Measurements from ENCODE around the gene PTCH2.
A peak's percentile ranks its signal among the peaks of the same experiment; 100 is the strongest.

The PTCH2 gene, protein sequence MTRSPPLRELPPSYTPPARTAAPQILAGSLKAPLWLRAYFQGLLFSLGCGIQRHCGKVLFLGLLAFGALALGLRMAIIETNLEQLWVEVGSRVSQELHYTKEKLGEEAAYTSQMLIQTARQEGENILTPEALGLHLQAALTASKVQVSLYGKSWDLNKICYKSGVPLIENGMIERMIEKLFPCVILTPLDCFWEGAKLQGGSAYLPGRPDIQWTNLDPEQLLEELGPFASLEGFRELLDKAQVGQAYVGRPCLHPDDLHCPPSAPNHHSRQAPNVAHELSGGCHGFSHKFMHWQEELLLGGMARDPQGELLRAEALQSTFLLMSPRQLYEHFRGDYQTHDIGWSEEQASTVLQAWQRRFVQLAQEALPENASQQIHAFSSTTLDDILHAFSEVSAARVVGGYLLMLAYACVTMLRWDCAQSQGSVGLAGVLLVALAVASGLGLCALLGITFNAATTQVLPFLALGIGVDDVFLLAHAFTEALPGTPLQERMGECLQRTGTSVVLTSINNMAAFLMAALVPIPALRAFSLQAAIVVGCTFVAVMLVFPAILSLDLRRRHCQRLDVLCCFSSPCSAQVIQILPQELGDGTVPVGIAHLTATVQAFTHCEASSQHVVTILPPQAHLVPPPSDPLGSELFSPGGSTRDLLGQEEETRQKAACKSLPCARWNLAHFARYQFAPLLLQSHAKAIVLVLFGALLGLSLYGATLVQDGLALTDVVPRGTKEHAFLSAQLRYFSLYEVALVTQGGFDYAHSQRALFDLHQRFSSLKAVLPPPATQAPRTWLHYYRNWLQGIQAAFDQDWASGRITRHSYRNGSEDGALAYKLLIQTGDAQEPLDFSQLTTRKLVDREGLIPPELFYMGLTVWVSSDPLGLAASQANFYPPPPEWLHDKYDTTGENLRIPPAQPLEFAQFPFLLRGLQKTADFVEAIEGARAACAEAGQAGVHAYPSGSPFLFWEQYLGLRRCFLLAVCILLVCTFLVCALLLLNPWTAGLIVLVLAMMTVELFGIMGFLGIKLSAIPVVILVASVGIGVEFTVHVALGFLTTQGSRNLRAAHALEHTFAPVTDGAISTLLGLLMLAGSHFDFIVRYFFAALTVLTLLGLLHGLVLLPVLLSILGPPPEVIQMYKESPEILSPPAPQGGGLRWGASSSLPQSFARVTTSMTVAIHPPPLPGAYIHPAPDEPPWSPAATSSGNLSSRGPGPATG

DNA sequence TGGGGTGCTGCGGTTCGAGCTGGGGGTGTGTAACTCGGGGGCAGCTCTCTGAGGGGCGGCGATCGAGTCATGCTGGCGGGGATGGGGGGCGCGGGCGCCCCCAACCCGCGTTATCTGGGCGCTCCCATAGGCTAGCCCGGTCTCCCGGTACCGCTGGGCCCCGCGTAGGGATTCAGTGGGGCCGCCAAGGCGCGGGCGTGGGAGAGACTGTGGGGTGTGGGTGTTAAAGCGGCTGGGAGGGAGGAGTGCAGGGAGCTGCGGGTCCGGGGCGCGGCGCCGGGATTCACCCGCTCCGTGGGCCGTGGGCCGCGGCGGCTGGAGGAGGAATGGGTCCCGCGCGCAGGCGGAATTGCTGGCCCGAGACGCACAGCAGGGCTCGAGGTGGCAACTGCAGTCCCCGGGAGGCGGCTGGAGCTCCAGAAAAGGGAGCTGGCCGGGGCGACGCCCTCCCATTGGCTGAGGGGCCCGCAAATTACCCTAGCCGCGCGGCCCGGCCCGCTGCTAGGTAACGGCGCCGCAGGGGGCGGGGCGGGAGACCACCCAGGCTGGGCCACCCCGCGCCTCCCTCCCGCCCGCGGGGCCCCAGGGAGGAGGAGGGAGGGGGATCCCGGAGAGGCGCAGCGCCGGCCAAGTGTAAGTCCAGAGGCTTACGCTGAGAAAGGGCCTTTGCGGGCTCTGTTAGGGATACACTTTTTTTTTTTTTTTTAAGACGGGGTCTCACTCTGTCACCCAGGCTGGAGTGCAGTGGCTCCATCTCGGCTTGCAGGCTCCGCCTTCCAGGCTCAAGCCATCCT lies at the start of gene PTCH2:
Gene PTCH2, minus strand, starts transcription at position 392 of the 794 bp plus-strand sequence. Its CDS starts 321 bp downstream, at position 71.
- peak; percentile 48 for DNase-seq
- ATAC-seq = peak; percentile 70
- H3K27me3 Mint-ChIP-seq = peaks cover 9% of the 10 kb centered on the region
- H3K4me1 Mint-ChIP-seq = peaks cover 5% of the 10 kb centered on the region
- peak within 1 kb of the TSS; percentile 42 for H3K4me3 Mint-ChIP-seq
- no peaks in the 10 kb centered on the region for H3K9me3 Mint-ChIP-seq
- H3K36me3 Mint-ChIP-seq (ENCODE audit: low read depth) = no peaks in the 10 kb centered on the region
- no peak within 1 kb of the TSS for H3K27ac Mint-ChIP-seq

DNA sequence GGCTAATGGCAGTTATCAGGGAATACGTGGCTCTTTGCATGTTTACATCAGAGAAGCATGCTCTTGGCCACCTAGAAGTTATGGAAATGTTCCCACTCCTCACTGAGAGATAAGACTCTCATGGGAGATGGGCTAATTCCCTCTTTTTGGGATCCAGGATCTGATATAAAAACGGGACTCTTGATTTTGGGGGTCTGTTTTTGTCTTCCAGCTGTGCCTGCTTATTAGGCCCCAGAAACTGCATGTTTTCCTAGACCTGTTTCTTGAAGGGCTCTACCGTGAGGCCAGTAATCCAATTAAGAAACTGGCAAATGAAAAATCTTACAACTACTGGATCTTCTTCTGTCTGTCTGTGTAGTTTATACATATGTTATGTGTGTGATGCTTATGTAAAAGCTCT lies 47.0 kb upstream of the PTCH2 start:
- DNase-seq (no peak), ATAC-seq (no peak)
- no peaks in the 10 kb centered on the region for H3K27me3 Mint-ChIP-seq
- peaks cover 25% of the 10 kb centered on the region for H3K9me3 Mint-ChIP-seq
- H3K27ac Mint-ChIP-seq = no peak overlapping the region
- H3K4me1 Mint-ChIP-seq = no peaks in the 10 kb centered on the region
- peaks cover 77% of the 10 kb centered on the region for H3K36me3 Mint-ChIP-seq (ENCODE audit: low read depth)
- H3K4me3 Mint-ChIP-seq = no peak overlapping the region

DNA sequence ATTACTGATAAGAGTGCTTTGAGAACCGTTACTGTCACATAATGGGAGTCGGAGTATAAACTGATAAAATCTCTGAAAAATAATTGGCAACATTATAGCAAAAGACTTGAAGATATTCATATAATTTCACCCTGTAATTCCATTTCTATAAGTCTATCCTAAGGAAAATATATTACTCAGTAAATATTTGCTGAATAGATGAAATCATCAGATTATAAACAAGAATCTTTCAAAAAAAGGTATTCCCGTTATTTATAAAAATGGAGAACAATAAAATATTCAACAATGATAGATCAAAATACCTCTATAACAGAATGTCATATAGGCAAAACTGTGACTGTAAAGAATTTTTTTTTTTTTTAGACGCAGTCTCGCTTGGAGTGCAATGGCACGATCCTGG lies 42.4 kb upstream of the PTCH2 start:
- H3K36me3 Mint-ChIP-seq (ENCODE audit: low read depth) = peaks cover 60% of the 10 kb centered on the region

DNA sequence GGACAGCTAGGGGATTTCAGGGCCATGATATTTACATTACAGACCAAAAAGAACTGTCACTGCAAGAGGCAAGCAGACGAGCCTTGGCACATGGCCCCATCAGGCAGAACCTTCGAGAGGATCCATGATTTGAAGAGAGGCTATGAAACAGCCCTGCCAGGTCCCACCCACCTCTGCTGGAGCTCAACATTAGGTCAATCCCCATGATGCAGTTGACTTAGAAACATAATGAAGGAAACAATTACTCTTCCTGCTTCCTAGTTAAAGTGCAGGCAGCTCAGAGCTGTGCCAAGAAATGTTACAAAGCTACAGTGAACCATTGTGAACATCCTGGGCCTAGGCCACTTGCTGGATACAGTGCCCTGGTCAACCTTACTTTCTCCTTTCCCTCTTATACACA lies 41.7 kb upstream of the PTCH2 start:
- Mint-ChIP-seq H3K4me3 (no peak overlapping the region), H3K9me3 (peaks cover 12% of the 10 kb centered on the region), H3K27me3 (no peaks in the 10 kb centered on the region), H3K27ac (no peak overlapping the region), H3K4me1 (no peaks in the 10 kb centered on the region), H3K36me3 (ENCODE audit: low read depth) (peaks cover 53% of the 10 kb centered on the region)
- DNase-seq = no peak
- no peak for ATAC-seq

More for the DNA sequence above, 42.4 kb upstream of the PTCH2 start:
- Mint-ChIP-seq H3K4me1 (no peaks in the 10 kb centered on the region), H3K9me3 (peaks cover 17% of the 10 kb centered on the region), H3K4me3 (no peak overlapping the region), H3K27ac (no peak overlapping the region), H3K27me3 (no peaks in the 10 kb centered on the region)
- no peak for DNase-seq
- no peak for ATAC-seq

DNA sequence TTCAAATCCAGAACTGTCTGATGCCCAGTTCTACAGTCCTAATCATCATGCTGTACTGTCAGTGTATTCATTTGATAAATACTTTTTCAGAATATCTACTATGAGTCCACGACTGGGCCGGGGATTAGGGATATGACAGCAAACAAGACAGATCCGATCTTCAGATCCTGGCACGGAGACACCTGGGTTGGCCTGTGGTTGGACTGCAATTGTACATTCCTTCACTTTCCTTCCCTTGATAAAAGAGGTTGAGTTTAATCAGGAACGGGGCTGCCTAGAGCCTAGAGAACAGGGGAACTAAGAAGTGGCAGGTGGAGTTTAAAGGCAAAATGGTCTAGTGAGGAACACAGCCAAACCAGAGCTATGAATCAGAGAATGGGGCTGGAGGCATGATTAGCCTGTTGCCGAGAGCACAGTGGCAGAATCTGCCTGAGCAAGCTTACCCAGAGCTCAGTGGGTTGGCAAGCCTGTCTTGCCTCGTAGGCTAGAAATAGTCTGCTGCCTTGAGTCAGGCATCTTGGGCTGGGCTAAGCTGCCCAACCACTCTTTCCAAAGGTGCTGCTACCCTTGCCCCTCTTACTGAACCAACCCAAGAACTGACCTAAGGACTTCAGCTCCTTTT lies 38.1 kb upstream of the PTCH2 start:
- ATAC-seq = no peak
- no peak for DNase-seq

DNA sequence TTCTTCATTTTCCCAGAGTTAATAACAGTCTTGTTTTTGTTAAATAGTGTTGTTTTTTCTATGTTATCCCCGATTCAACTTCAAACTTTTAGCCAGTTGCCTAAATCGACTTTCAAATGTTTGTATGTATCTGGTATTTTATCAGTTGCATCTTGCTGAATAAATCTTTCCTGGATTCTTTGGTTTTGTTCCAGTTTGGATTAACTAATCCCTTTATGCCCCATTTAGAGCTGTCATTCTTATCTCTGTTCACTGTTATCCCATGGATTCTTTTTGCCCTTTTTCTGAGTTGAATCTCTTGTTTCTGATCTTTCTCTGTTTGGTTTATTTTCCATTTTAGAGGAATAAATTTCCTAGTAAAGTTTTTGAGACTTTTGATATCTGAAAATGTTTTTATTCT lies 31.1 kb upstream of the PTCH2 start:
- H3K4me3 Mint-ChIP-seq = no peak overlapping the region
- DNase-seq (no peak), ATAC-seq (no peak)
- no peaks in the 10 kb centered on the region for H3K9me3 Mint-ChIP-seq
- H3K27ac Mint-ChIP-seq = no peak overlapping the region
- H3K36me3 Mint-ChIP-seq (ENCODE audit: low read depth) = peaks cover 29% of the 10 kb centered on the region
- H3K27me3 Mint-ChIP-seq = no peaks in the 10 kb centered on the region
- H3K4me1 Mint-ChIP-seq = no peaks in the 10 kb centered on the region

More for the DNA sequence above, 38.1 kb upstream of the PTCH2 start:
- no peaks in the 10 kb centered on the region for H3K27me3 Mint-ChIP-seq
- H3K9me3 Mint-ChIP-seq = no peaks in the 10 kb centered on the region
- H3K36me3 Mint-ChIP-seq (ENCODE audit: low read depth) = peaks cover 31% of the 10 kb centered on the region
- H3K4me1 Mint-ChIP-seq = no peaks in the 10 kb centered on the region
- no peak overlapping the region for H3K4me3 Mint-ChIP-seq
- H3K27ac Mint-ChIP-seq = no peak overlapping the region

DNA sequence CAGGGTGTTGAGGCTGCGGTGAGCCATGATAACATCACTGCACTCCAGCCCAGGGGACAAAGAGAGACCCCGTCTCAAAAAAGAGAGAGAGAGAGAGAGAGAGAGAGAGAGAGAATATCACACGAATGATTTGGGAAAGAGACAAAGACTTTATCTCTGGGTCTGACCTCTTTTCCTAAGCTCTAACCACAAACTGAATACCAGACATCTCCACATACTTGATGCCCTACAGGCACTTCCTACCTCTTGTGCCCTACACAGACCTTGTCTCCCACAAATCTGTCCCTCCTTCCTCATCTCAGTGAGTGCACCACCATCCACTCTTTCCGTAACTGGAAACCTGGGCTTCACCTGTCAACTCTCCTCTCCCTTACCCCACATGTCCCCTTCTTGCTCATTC lies 27.0 kb upstream of the PTCH2 start:
- no peak overlapping the region for H3K4me3 Mint-ChIP-seq
- H3K36me3 Mint-ChIP-seq (ENCODE audit: low read depth) = peaks cover 31% of the 10 kb centered on the region
- DNase-seq (no peak), ATAC-seq (no peak)
- no peaks in the 10 kb centered on the region for H3K4me1 Mint-ChIP-seq
- no peaks in the 10 kb centered on the region for H3K9me3 Mint-ChIP-seq
- no peaks in the 10 kb centered on the region for H3K27me3 Mint-ChIP-seq
- no peak overlapping the region for H3K27ac Mint-ChIP-seq

DNA sequence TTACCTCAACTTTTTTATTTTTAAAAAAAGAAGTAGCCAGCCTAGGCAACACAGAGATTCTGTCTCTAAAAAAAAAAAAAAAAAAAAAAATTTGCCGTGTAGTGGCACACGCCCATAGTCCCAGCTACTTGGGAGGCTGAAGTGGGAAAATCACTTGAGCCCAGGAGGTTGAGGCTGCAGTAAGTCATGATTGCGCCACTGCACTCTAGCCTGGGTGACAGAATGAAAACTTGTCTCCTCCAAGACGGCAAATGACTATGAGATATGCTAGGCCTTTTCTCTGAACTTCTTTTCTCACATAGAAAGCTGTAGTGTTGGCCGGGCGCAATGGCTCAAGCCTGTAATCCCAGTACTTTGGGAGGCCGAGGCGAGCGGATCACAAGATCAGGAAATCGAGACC lies 24.7 kb upstream of the PTCH2 start:
- ATAC-seq = no peak
- no peak overlapping the region for H3K27ac Mint-ChIP-seq
- peaks cover 22% of the 10 kb centered on the region for H3K36me3 Mint-ChIP-seq (ENCODE audit: low read depth)
- no peaks in the 10 kb centered on the region for H3K27me3 Mint-ChIP-seq
- no peak for DNase-seq
- no peak overlapping the region for H3K4me3 Mint-ChIP-seq
- H3K9me3 Mint-ChIP-seq = no peaks in the 10 kb centered on the region
- H3K4me1 Mint-ChIP-seq = no peaks in the 10 kb centered on the region

DNA sequence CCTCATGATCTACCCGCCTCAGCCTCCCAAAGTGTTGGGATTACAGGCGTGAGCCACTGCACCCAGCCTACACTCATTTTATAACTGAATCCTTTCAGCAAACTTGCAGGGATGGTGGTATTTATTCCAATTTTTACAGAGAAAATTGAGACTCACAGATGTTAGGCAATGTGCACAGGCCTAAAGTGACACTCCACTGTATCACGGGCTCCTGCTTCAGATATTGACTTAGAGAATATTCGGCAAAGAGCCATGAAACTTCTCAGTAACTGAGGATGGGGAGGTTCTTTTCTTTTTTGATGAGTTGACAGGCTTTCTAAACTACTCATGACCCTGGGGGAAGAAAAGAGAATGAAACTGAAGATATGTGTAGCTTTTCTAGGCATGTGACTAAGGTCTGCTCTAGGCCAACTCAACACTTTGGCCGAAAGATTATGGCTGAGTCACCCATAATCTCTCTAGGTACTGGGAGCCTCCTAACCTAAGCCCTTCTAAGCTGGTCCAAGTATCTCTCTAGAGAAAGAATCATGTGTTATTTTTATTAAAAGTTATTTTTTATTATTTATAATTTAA lies 19.9 kb upstream of the PTCH2 start:
- Mint-ChIP-seq H3K9me3 (no peaks in the 10 kb centered on the region), H3K27me3 (no peaks in the 10 kb centered on the region), H3K27ac (no peak overlapping the region), H3K4me3 (no peak overlapping the region), H3K4me1 (peaks cover 4% of the 10 kb centered on the region), H3K36me3 (ENCODE audit: low read depth) (peaks cover 10% of the 10 kb centered on the region)
- ATAC-seq = no peak
- no peak for DNase-seq

DNA sequence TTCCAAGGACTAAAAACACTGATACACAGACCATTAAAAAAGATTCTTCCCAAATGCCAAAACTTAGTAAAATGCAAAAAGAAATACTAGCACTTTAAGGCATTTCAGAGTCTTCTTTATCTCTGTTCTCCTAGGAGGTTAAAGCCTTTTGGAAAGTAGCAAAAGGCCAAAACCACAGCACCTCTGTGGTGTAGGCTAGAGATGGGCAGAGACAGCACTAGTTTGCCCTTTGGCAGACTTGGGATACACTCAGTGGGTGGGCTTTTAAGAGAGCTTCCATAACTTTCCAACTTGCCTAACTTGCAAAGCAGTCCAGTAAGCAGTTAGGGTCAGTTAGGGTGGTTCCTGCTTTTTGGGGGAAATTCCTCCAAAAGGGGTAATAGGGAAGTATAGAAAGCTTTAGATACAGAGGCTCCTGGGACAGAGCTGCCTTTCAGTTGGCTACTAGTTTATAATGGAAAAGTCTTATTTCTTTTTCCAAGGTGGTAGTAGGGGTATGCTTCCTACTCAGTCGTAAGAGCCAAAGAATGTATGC lies 17.9 kb upstream of the PTCH2 start:
- H3K4me3 Mint-ChIP-seq = no peak overlapping the region
- peaks cover 20% of the 10 kb centered on the region for H3K36me3 Mint-ChIP-seq (ENCODE audit: low read depth)
- H3K27me3 Mint-ChIP-seq = no peaks in the 10 kb centered on the region
- no peak for ATAC-seq
- peaks cover 4% of the 10 kb centered on the region for H3K4me1 Mint-ChIP-seq
- no peaks in the 10 kb centered on the region for H3K9me3 Mint-ChIP-seq
- DNase-seq = no peak
- no peak overlapping the region for H3K27ac Mint-ChIP-seq

DNA sequence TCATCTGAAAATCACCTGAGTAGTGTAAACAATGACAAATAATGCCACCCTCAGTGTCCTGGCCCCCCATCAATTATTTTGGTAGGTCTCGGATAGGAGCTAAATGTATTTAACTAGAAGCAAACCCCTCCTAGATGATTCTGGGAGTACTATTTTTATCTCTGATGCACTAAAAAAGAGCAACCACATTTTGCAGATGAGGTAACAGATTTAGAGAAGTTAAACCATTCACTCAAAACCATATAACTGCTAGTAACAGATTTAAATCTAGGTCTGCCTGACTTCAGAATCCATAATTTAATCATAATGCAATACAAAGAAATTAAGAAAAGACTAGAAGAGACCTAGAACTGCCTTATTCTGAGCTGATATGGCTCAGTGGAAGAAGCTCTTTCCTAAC lies 17.3 kb upstream of the PTCH2 start:
- Mint-ChIP-seq H3K9me3 (no peaks in the 10 kb centered on the region), H3K27me3 (no peaks in the 10 kb centered on the region), H3K27ac (no peak overlapping the region), H3K36me3 (ENCODE audit: low read depth) (peaks cover 23% of the 10 kb centered on the region), H3K4me3 (no peak overlapping the region), H3K4me1 (peaks cover 4% of the 10 kb centered on the region)
- DNase-seq = no peak
- ATAC-seq = no peak

DNA sequence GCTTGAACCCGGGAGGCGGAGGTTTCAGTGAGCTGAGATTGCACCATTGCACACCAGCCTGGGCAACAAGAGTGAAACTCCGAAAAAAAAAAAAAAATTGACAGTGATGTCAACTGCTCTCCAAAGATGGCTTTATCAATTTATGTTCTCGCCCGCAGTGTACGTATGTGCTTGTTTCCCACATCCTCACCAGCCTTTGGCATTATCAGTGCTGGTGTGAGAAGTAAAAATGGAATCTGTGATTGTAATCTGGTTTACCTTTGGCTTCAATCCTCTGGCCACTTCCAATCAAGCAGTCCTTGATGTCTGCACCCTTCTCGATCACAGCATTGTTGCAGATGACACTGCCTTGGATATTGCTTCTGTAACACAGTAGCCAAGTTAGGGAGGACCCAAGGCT lies 14.4 kb upstream of the PTCH2 start:
- H3K36me3 Mint-ChIP-seq (ENCODE audit: low read depth) = peaks cover 21% of the 10 kb centered on the region
- H3K27me3 Mint-ChIP-seq = no peaks in the 10 kb centered on the region
- no peak overlapping the region for H3K27ac Mint-ChIP-seq
- H3K4me3 Mint-ChIP-seq = no peak overlapping the region
- ATAC-seq (no peak), DNase-seq (no peak)
- H3K9me3 Mint-ChIP-seq = no peaks in the 10 kb centered on the region
- peaks cover 4% of the 10 kb centered on the region for H3K4me1 Mint-ChIP-seq

DNA sequence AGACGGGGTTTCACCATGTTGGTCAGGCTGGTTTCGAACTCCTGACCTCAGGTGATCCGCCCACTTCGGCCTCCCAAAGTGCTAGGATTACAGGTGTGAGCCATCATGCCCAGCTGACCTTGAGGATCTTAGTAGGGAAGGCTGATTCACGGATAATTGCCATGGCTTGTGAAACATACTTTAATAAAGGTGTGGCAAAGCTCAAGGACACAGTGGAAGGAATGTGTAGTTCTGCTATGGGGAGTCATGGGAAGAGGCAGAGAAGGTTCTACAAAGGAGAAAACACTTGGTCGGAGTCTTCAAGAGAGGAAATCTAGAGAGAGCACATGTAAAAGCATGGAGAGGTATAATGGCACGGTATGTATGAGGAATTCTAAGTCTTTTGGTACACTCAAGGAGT lies 12.7 kb upstream of the PTCH2 start:
- H3K9me3 Mint-ChIP-seq = no peaks in the 10 kb centered on the region
- no peak for DNase-seq
- ATAC-seq = no peak

More for the DNA sequence above, 12.7 kb upstream of the PTCH2 start:
- Mint-ChIP-seq H3K27me3 (no peaks in the 10 kb centered on the region), H3K4me1 (peaks cover 5% of the 10 kb centered on the region), H3K36me3 (ENCODE audit: low read depth) (peaks cover 25% of the 10 kb centered on the region), H3K27ac (no peak overlapping the region), H3K4me3 (no peak overlapping the region)

All from activated naive CD8-positive, alpha-beta T cell treated with anti-CD3 and anti-CD28 coated beads, Interleukin-2, amount 50 U/mL, for 24 hours (primary cell).